Ovary (tissue), 9 donors: ENCODE data around the gene NOC4L. TPM values are rescaled to one million over a fixed set of nuclear protein-coding genes. Genes with fewer than 3 reads are reported as not detected.

Experiments
- DNase-seq, 5 donors: peaks; one replicate each; pipeline ENCODE4 v3.0.0-alpha.2; 2019 to 2020
- H3K27ac ChIP-seq, 2 donors: fragments of 200-600 bp; one replicate each; pipeline versions ENCODE4 v1.5.1 to v1.8.0; 2019 to 2022
- H3K27me3 ChIP-seq: fragments of 200-600 bp; one replicate; pipeline ENCODE4 v1.8.0; 2022
- H3K36me3 ChIP-seq: fragments of 200-600 bp; sonication (generic); one replicate; pipeline ENCODE4 v1.5.1; 2019
- H3K4me1 ChIP-seq: one replicate; pipeline ENCODE4 v1.8.1; 2013; ENCODE audit warnings: mild to moderate bottlenecking, moderate library complexity; ENCODE audit not compliant: insufficient read depth
- H3K4me3 ChIP-seq: fragments of 200-600 bp; sonication (generic); one replicate; pipeline ENCODE4 v1.5.1; 2017
- H3K9me3 ChIP-seq, 2 donors: fragments of 200-600 bp in 1 of 2; sonication (generic) in 1 of 2; one replicate each; pipeline versions ENCODE4 v1.5.1 to v1.8.1; 2013 to 2019; ENCODE audit warnings: mild to moderate bottlenecking in 1 of 2, moderate library complexity in 1 of 2
- EP300 ChIP-seq: sonication (generic); formaldehyde crosslinking; IDR thresholded peaks from one replicate; pipeline ENCODE4 v1.6.1; 2017; ENCODE audit warnings: antibody characterized with exemption
- POLR2A ChIP-seq: fragments of 450-650 bp; IDR thresholded peaks from one replicate; pipeline ENCODE4 v1.6.1; 2017; ENCODE audit warnings: antibody characterized with exemption, mild to moderate bottlenecking, moderate library complexity
- WGBS, 3 donors: extraction: QIAGEN DNeasy Blood & Tissue Kit in 1 of 3; methylation state at CpG; one replicate each; pipeline versions ENCODE4 v1.1.5 to v1.1.7; 2013 to 2017; 5-methylcytosine and 5-hydroxymethylcytosine counted together
- intact Hi-C, 4 donors: fragments of 100-400 bp; cut with DNase I; formaldehyde crosslinking; loops; one replicate each; pipeline versions ENCODE4 v1.11.0 to v1.15.1; 2022 to 2023
- polyA plus RNA-seq, 2 donors: library from polyadenylated mRNA; stranded (reverse); fragments of 200-250 nt in 1 of 2; fragments of 350-450 nt in 1 of 2; fragmentation: Illumina TruSeq in 1 of 2; extraction: RNeasy Lipid Tissue Mini Kit (QIAGEN cat#74804) in 1 of 2; gene quantifications; one replicate each; pipeline ENCODE4 v1.2.3, GENCODE V29; 2013 to 2014
- total RNA-seq, 7 donors: library from RNA; depleted of rRNA in 2 of 7; stranded (reverse); fragments of >200 nt in 2 of 7; fragmentation: NEBNext Ultra II Directional in 3 of 7; extraction: Animal tissue kit (Norgen Biotek cat#: 25700) in 3 of 7; gene quantifications; one replicate each; pipeline versions ENCODE4 v1.1.0 to v1.2.4, GENCODE V29; 2016 to 2023
- TF ChIP-seq, protein P1 (sequence below), 3 donors: fragments of 450-650 bp in 2 of 3; fragments of 200-600 bp in 1 of 3; IDR thresholded peaks; one replicate each; pipeline versions ENCODE4 v1.5.1 to v1.8.0; 2016 to 2022; ENCODE audit warnings: antibody characterized with exemption in 3 of 3, mild to moderate bottlenecking in 1 of 3
- donor health status: DM: no; HTN: no; CAD: no; lungs with moderate emphysema.
- donor health status: DM: no; HTN: no; CAD: no.
- donor health status: Bipolar disorder and iron deficiency.
- donor health status: DM: yes; HTN: yes; CAD: no.
- donor health status: DM: no; HTN: no; CAD: no.
- donor health status: DM: yes; HTN: yes; CAD: no.

NOC4L gene
- total and polyA plus RNA-seq, 9 donors: 1.2 to 24.6 (median 18.5) TPM

DNA sequence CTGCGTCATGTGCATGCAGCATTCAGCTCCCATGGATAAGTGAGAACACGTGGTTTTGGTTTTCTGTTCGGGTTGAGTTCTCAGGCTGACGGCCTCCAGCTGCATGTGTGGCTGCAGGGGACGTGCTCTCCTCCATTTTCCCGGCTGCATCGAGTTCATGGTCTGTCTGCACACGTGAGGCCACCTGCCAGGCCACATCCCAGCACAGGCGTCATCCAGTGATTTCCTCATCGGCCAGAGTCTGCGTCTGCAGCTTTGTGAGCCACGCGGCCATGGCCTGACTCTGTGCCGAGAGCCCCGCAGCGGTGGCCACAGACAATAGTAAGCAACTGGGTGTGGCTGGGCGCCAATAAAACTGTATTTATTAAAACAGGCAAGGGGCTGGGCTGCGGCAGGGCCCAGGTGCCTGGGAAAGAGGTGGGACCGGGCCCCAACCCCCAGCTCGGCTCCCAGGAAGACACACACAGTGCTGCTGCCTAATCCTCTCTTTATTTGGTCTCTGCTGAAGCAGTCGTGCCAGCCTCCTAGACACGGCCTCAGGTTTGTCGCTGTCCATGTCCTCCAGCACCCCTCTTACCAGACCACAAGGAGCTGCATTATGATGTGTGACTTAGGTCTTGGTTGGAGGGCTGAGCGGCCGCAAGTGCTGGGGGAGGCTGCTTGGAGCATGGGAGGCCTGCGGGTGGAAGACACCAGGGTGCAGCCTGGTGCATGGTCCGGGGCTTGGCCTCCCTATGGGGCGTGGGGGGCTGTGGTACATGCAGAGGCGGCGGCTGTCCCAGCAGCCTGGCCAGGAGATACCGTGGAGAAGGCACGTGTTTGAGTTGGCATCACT is 52.0 kb downstream of the NOC4L start:
- no peak for DNase-seq
- H3K27me3 ChIP-seq: no peaks in the 10 kb centered on the region
- TF ChIP-seq POLR2A (no peak), EP300 (no peak)
- TF ChIP-seq, protein P1, sequence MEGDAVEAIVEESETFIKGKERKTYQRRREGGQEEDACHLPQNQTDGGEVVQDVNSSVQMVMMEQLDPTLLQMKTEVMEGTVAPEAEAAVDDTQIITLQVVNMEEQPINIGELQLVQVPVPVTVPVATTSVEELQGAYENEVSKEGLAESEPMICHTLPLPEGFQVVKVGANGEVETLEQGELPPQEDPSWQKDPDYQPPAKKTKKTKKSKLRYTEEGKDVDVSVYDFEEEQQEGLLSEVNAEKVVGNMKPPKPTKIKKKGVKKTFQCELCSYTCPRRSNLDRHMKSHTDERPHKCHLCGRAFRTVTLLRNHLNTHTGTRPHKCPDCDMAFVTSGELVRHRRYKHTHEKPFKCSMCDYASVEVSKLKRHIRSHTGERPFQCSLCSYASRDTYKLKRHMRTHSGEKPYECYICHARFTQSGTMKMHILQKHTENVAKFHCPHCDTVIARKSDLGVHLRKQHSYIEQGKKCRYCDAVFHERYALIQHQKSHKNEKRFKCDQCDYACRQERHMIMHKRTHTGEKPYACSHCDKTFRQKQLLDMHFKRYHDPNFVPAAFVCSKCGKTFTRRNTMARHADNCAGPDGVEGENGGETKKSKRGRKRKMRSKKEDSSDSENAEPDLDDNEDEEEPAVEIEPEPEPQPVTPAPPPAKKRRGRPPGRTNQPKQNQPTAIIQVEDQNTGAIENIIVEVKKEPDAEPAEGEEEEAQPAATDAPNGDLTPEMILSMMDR (IDR thresholded peaks at IDR 0.05): no peak
- H3K9me3 ChIP-seq: peaks cover 0 to 4% of the 10 kb centered on the region in 2 donors
- no peak overlapping the region for H3K27ac ChIP-seq
- H3K4me3 ChIP-seq: no peak overlapping the region
- H3K4me1 ChIP-seq: no peaks in the 10 kb centered on the region
- WGBS, 3 donors: 65 to 79% (median 68%) methylated on average over 32 of the region's 32 CpGs
- intact Hi-C loops: no loop called here
- H3K36me3 ChIP-seq: no peaks in the 10 kb centered on the region

DNA sequence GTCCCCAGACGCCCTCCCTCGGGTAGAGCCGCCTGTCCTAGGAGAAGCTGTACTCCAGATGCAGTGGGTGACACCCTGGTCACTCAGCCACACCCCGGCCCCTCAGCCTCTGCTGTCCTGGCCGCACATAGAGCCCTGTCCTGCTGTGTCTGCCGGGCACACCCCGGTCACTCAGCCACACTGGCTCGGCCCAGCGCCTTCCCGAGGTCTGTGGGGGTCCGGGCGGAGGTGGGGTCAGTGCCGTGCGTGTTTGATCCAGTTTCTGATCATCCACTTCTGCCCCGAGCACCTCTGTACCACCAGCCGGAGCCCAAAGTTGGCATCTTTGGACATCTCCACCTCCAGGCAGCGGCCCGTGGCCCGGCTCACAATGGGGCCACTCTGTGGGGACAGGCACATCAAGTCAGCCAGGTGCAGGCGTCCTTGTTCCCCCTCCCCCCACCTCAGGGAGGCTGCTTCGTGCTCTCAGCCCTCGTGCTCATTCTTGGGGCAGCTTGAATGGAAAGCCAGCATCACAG is 52.7 kb downstream of the NOC4L start:
- no peaks in the 10 kb centered on the region for H3K27me3 ChIP-seq
- 88 to 95% (median 88%) methylated on average over 22 of the region's 22 CpGs for WGBS, 3 donors
- no peaks in the 10 kb centered on the region for H3K36me3 ChIP-seq
- H3K4me3 ChIP-seq: no peak overlapping the region
- no peak overlapping the region for H3K27ac ChIP-seq
- peaks cover 0 to 4% of the 10 kb centered on the region in 2 donors for H3K9me3 ChIP-seq
- TF ChIP-seq, protein P1 (IDR thresholded peaks at IDR 0.05): no peak
- TF ChIP-seq POLR2A: no peak
- TF ChIP-seq EP300: no peak
- DNase-seq: no peak
- intact Hi-C loops: no loop called here
- H3K4me1 ChIP-seq: no peaks in the 10 kb centered on the region

DNA sequence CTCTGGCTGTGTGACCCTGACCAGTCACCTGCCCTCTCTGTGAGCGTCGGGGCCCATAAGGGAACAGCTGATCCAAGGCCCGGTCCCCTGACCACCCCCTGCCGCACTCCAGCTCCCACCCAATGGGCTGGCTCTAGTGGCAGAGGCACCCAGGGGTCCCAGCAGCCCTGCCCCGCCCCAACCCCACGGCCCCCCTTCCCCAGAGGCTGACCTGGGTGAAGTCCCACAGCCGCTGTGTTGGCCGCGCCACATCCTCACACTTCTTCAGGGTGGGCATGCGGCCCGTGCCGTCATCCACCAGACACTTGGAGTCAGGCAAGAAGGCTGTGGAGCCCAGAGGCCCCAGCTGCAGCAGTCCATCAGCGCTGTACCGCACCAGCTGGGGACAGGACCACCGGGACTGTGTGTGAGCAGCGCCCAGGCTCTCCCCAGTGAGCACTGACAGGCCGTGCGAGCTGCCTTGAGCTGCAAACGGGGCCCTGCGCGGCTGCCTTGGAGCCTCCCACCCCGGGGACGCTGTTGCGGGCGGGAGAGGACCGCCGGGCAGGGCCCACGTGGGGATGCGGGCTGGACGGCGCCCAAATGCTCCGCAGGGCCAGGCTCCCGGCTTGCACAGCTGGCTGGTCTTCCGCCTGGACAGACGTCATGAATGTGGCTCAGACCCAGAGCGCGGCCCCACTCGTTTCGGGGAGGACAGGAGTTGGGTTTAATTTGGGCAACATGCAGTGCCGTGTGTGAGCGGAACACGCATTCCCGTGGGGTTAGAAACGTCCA is 53.5 kb downstream of the NOC4L start:
- no peak for TF ChIP-seq EP300
- no peak for TF ChIP-seq POLR2A
- TF ChIP-seq, protein P1 (IDR thresholded peaks at IDR 0.05): no peak
- DNase-seq: no peak
- 78 to 84% (median 84%) methylated on average over 38 to 44 of the region's 44 CpGs for WGBS, 3 donors
- Histone ChIP-seq H3K27me3 (no peaks in the 10 kb centered on the region), H3K27ac (no peak overlapping the region), H3K4me1 (no peaks in the 10 kb centered on the region), H3K4me3 (no peak overlapping the region), H3K36me3 (no peaks in the 10 kb centered on the region), H3K9me3 (peaks cover 0 to 4% of the 10 kb centered on the region in 2 donors)
- intact Hi-C loops: no loop called here

DNA sequence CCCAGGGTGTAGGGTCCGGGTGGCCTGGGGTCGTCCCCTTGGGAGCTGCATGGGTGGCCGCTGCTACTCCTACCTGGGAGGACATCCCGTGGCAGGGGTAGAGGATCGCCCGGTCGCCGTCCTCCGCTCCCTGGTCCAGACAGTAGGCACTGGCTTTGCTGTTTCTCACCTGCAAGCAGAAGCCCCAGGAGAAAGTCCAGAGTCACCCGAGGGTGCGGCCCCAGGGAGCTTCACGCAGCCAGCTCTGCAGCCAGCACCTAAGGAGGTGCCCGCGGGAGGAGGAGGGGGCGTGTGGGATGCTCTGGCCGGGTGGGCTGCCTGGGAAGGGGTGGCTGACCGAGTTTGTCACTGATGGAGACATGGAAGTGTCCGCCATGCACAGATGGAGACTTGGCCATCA is 54.8 kb downstream of the NOC4L start:
- no peaks in the 10 kb centered on the region for H3K4me1 ChIP-seq
- no peaks in the 10 kb centered on the region for H3K27me3 ChIP-seq
- 81 to 87% (median 85%) methylated on average over 18 of the region's 18 CpGs for WGBS, 3 donors
- intact Hi-C loops: no loop called here
- no peaks in the 10 kb centered on the region for H3K36me3 ChIP-seq
- peaks cover 0 to under 1% of the 10 kb centered on the region in 2 donors for H3K9me3 ChIP-seq
- no peak for DNase-seq
- no peak overlapping the region for H3K4me3 ChIP-seq
- no peak for TF ChIP-seq EP300
- no peak overlapping the region for H3K27ac ChIP-seq
